GM12878 (cell line): ENCODE measurements around the gene GABRB1. TPM values are rescaled to one million over a fixed set of nuclear protein-coding genes. Genes with fewer than 3 reads are reported as not detected.

Experiments used
- ATAC-seq: fragments of 200-7000 bp; cut with Tn5 transposase; 3 replicates; pipeline ENCODE4 v1.9.1; 2020; ENCODE audit warnings: mild to moderate bottlenecking, moderate library complexity
- BruUV-seq: library from RNA; stranded (reverse); fragments of 400-500 nt; replicated peaks from 2 replicates; lab custom pipeline; 2021; lab: Mats Ljungman, UMichigan
- CTCF ChIA-PET: fragments of 300-600 bp; sonication (Branson Sonifier 250); formaldehyde crosslinking; extraction: SDS; loops from one replicate; lab custom pipeline; 2021; ENCODE audit warnings: inconsistent platforms; lab: Yijun Ruan, JAX
- POLR2A ChIA-PET: fragments of 350-600 bp; formaldehyde crosslinking; extraction: SDS; loops from one replicate; lab custom pipeline; 2021; ENCODE audit warnings: inconsistent platforms; lab: Charles Lee
- RAD21 ChIA-PET: fragments of 300-600 bp; sonication (Branson Sonifier 250); formaldehyde crosslinking; loops from one replicate; lab custom pipeline; 2023; ENCODE audit warnings: antibody characterized with exemption; ENCODE audit not compliant: unreplicated experiment; lab: Charles Lee
- SMC1A ChIA-PET: fragments of 300-600 bp; sonication (Branson Sonifier 250); formaldehyde crosslinking; loops from one replicate; lab custom pipeline; 2023; ENCODE audit not compliant: unreplicated experiment, uncharacterized antibody; lab: Charles Lee
- DNase-seq: peaks from one replicate; pipeline ENCODE4 v3.0.0-alpha.2; 2011; ENCODE audit warnings: low read depth, low spot score
- FAIRE-seq: peaks from 3 replicates; lab custom pipeline; 2011; peaks lifted over from hg19 to GRCh38; lab: Jason Lieb, UNC
- H2AFZ ChIP-seq: 2 replicates; pipeline ENCODE4 v1.6.0; 2011; ENCODE audit warnings: low read depth, low read length, control low read depth; ENCODE audit not compliant: control insufficient read depth
- H3K27ac ChIP-seq: 2 replicates; pipeline ENCODE4 v1.5.1; 2011; ENCODE audit warnings: control low read depth; ENCODE audit not compliant: control insufficient read depth, insufficient read depth
- H3K27me3 ChIP-seq, 2 experiments: replicated peaks in 1 of 2; 2 replicates each; pipeline versions ENCODE4 v1.6.0 to v1.6.1; 2011; ENCODE audit warnings: low read length in 1 of 2; ENCODE audit not compliant: control insufficient read depth in 2 of 2, insufficient read depth in 2 of 2
- H3K36me3 ChIP-seq, 2 experiments: 2 replicates each; pipeline ENCODE4 v1.5.1; 2011; ENCODE audit warnings: low read length in 1 of 2; ENCODE audit not compliant: control insufficient read depth in 2 of 2, insufficient read depth in 2 of 2
- H3K4me1 ChIP-seq: 2 replicates; pipeline ENCODE4 v1.6.1; 2011; ENCODE audit warnings: mild to moderate bottlenecking, low read length, moderate library complexity, mixed read lengths; ENCODE audit not compliant: control insufficient read depth, insufficient read depth
- H3K4me2 ChIP-seq: 2 replicates; pipeline ENCODE4 v1.6.0; 2011; ENCODE audit warnings: control low read depth; ENCODE audit not compliant: control insufficient read depth, insufficient read depth
- H3K4me3 ChIP-seq: fragments of 200-600 bp; sonication (generic); 2 replicates; pipeline ENCODE4 v1.5.1; 2016
- H3K79me2 ChIP-seq: 2 replicates; pipeline ENCODE4 v1.6.0; 2011; ENCODE audit warnings: low read length; ENCODE audit not compliant: control insufficient read depth, insufficient read depth
- H3K9ac ChIP-seq: 2 replicates; pipeline ENCODE4 v1.8.0; 2011; ENCODE audit warnings: low read length, control low read depth, mixed read lengths; ENCODE audit not compliant: control insufficient read depth, insufficient read depth
- H3K9me3 ChIP-seq: replicated peaks from 3 replicates; pipeline ENCODE4 v1.5.1; 2011; ENCODE audit warnings: mild to moderate bottlenecking, low read length; ENCODE audit not compliant: control insufficient read depth, insufficient read depth
- H4K20me1 ChIP-seq: 2 replicates; pipeline ENCODE4 v1.6.0; 2011; ENCODE audit not compliant: control insufficient read depth, insufficient read depth
- CREB1 ChIP-seq: IDR thresholded peaks from 2 replicates; pipeline ENCODE4 v1.6.1; 2012; ENCODE audit warnings: low read depth, mild to moderate bottlenecking, inconsistent platforms
- CREM ChIP-seq: IDR thresholded peaks from 2 replicates; pipeline ENCODE4 v1.6.1; 2014; ENCODE audit warnings: antibody characterized with exemption, low read depth
- HDAC6 ChIP-seq: fragments of 200-600 bp; sonication (generic); IDR thresholded peaks from one replicate; pipeline ENCODE4 v1.8.0; 2017; ENCODE audit warnings: antibody characterized with exemption; ENCODE audit not compliant: unreplicated experiment
- JUNB ChIP-seq: IDR thresholded peaks from 2 replicates; pipeline ENCODE4 v1.6.1; 2016; ENCODE audit warnings: antibody characterized with exemption, mild to moderate bottlenecking
- NR2C2 ChIP-seq: IDR thresholded peaks from 2 replicates; pipeline ENCODE4 v1.6.1; 2011; ENCODE audit warnings: borderline replicate concordance, low read depth; ENCODE audit not compliant: control insufficient read depth, insufficient read length
- PML ChIP-seq: IDR thresholded peaks from 2 replicates; pipeline ENCODE4 v1.6.1; 2012; ENCODE audit warnings: low read length, inconsistent platforms
- RAD21 ChIP-seq: IDR thresholded peaks from 2 replicates; pipeline ENCODE4 v1.6.1; 2011; ENCODE audit warnings: mild to moderate bottlenecking, low read depth, low read length, moderate library complexity; ENCODE audit not compliant: insufficient read depth
- SMARCA5 ChIP-seq: fragments of 450-650 bp; IDR thresholded peaks from 2 replicates; pipeline ENCODE4 v1.6.1; 2017; ENCODE audit warnings: mild to moderate bottlenecking
- SP1 ChIP-seq: IDR thresholded peaks from one replicate; pipeline ENCODE4 v1.6.1; 2011; ENCODE audit warnings: low read depth, low read length
- SUZ12 ChIP-seq: fragments of 200-600 bp; sonication (generic); IDR thresholded peaks from one replicate; pipeline ENCODE4 v1.6.1; 2018; ENCODE audit warnings: antibody characterized with exemption, mild to moderate bottlenecking; ENCODE audit not compliant: unreplicated experiment
- WRNIP1 ChIP-seq: IDR thresholded peaks from 2 replicates; pipeline ENCODE4 v1.6.1; 2011; ENCODE audit warnings: low read depth, low read length, improper control_type of control experiment, borderline replicate concordance
- in situ Hi-C: fragments of 300-500 bp; cut with MboI; formaldehyde crosslinking; loops from 9 replicates; pipeline ENCODE4 v1.14.3; 2018; ENCODE audit warnings: mixed read lengths
- intact Hi-C: fragments of 100-400 bp; cut with micrococcal nuclease; formaldehyde crosslinking; loops from one replicate; pipeline ENCODE4 v1.14.2; 2022; ENCODE audit not compliant: unreplicated experiment
- polyA plus RNA-seq, 11 experiments: library from polyadenylated mRNA; depleted of rRNA in 4 of 11; unstranded in 6 of 11; stranded (reverse) in 5 of 11; fragments of >200 nt; fragmentation: Nextera tagmentation in 4 of 11; fragmentation: Illumina TruSeq in 1 of 11; extraction: Ambion mirVana in 4 of 11; extraction: Trizol in 1 of 11; gene quantifications; 1 replicate in 1 of 11; 2 replicates in 10 of 11; pipeline versions ENCODE4 v1.2.1 to v1.2.3, GENCODE V29; 2011 to 2016; ENCODE audit warnings: inconsistent platforms in 2 of 11, missing spikeins in 2 of 11, low read depth in 1 of 11
- total RNA-seq, 4 experiments: library from RNA; depleted of rRNA in 3 of 4; stranded (reverse); fragments of >200 nt in 3 of 4; fragmentation: Illumina TruSeq in 1 of 4; extraction: Trizol in 1 of 4; gene quantifications; 2 replicates each; pipeline versions ENCODE4 v1.2.1 to v1.2.3, GENCODE V29; 2013 to 2021
- TF ChIP-seq, protein P1 (sequence below), 3 experiments: IDR thresholded peaks in 2 of 3; conservative IDR thresholded peaks in 1 of 3; 2 replicates each; pipeline ENCODE4 v1.5.1; 2011; ENCODE audit warnings: low read depth in 3 of 3, low read length in 3 of 3, mild to moderate bottlenecking in 3 of 3, control low read depth in 2 of 3, moderate library complexity in 2 of 3, inconsistent platforms in 1 of 3, mixed read lengths in 1 of 3; ENCODE audit not compliant: control insufficient read depth in 2 of 3, insufficient read depth in 1 of 3; ENCODE audit errors: extremely low read depth in 1 of 3
- TF ChIP-seq, protein P2 (sequence below): IDR thresholded peaks from 2 replicates; pipeline ENCODE4 v1.6.1; 2011; ENCODE audit warnings: borderline replicate concordance, low read depth, mild to moderate bottlenecking, moderate library complexity, low read length; ENCODE audit not compliant: insufficient read depth, poor library complexity, severe bottlenecking

The GABRB1 gene
- total and polyA plus RNA-seq, 10 of the 15 experiments (the other 5 are each of a cell fraction or from before 2014, with no cell fraction given) = 0.13 to 0.92 TPM; not detected in 8

DNA sequence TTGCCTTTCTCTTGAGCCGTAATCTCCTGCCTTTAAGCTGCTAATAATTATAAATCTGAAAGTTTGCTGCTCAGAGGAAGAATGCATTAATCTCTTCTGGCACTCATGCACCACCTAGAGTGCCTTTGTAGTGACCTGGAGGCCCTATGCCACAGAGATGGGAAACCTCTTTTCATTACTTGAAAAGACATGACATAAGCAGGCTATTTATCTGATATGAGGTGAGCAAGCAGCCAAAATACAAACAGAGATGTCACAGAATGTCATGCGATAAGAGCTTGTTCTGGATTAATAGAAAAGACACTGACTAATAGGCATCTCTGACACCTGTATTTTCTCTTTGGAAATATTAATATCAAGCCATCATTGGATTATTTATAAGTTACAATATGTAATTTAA is 42.3 kb downstream of the GABRB1 start (continued):
- TF ChIP-seq, protein P1, sequence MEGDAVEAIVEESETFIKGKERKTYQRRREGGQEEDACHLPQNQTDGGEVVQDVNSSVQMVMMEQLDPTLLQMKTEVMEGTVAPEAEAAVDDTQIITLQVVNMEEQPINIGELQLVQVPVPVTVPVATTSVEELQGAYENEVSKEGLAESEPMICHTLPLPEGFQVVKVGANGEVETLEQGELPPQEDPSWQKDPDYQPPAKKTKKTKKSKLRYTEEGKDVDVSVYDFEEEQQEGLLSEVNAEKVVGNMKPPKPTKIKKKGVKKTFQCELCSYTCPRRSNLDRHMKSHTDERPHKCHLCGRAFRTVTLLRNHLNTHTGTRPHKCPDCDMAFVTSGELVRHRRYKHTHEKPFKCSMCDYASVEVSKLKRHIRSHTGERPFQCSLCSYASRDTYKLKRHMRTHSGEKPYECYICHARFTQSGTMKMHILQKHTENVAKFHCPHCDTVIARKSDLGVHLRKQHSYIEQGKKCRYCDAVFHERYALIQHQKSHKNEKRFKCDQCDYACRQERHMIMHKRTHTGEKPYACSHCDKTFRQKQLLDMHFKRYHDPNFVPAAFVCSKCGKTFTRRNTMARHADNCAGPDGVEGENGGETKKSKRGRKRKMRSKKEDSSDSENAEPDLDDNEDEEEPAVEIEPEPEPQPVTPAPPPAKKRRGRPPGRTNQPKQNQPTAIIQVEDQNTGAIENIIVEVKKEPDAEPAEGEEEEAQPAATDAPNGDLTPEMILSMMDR (IDR thresholded peaks at IDR 0.05 in 2 of 3, conservative IDR thresholded peaks at IDR 0.05 in 1 of 3; ENCODE audit: control insufficient read depth in 2 of 3, extremely low read depth in 1 of 3, insufficient read depth in 1 of 3, low read depth in 3 of 3, low read length in 3 of 3) = no peak
- TF ChIP-seq NR2C2 (no peak), WRNIP1 (no peak), RAD21 (no peak), SUZ12 (no peak), JUNB (no peak), PML (no peak)
- TF ChIP-seq, protein P2, sequence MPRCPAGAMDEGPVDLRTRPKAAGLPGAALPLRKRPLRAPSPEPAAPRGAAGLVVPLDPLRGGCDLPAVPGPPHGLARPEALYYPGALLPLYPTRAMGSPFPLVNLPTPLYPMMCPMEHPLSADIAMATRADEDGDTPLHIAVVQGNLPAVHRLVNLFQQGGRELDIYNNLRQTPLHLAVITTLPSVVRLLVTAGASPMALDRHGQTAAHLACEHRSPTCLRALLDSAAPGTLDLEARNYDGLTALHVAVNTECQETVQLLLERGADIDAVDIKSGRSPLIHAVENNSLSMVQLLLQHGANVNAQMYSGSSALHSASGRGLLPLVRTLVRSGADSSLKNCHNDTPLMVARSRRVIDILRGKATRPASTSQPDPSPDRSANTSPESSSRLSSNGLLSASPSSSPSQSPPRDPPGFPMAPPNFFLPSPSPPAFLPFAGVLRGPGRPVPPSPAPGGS = no peak

DNA sequence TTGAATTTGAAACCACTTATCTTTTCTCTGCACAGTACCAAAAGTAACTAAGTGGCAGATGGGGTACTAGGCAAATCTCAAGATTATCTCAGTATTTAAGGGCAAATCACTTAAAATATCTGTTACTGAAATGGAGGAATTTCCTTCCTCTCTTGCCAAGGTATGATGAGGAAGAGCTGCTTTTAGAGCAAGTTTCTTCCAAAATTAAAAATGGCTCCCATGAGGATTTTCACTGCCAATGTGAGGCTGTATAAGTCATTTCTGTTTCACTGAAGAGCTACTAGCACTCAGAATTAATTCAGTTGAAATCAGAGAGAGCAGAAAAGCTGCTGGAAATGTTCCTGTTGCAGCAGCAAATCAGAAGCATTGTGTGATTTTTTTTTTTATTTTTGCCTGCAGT is 43.4 kb downstream of the GABRB1 start:
- TF ChIP-seq HDAC6 (no peak), SMARCA5 (no peak), CREM (no peak), SP1 (no peak), CREB1 (no peak)
- Histone ChIP-seq H3K27ac (no peak overlapping the region), H3K9ac (no peak overlapping the region), H3K79me2 (no peaks in the 10 kb centered on the region), H3K36me3 (no peaks in the 10 kb centered on the region), H3K4me2 (no peak overlapping the region), H4K20me1 (no peaks in the 10 kb centered on the region), H3K9me3 (no peaks in the 10 kb centered on the region), H3K27me3 (no peaks in the 10 kb centered on the region), H3K4me3 (no peak overlapping the region), H3K4me1 (no peaks in the 10 kb centered on the region), H2AFZ (no peak overlapping the region)
- POLR2A ChIA-PET = no interaction called here
- no peak for ATAC-seq
- no TSS peak for BruUV-seq
- in situ Hi-C loops (no loop called here), intact Hi-C loops (no loop called here)
- RAD21 ChIA-PET = interaction anchor here (1.0 to 1.2 kb wide), 2 partner anchors 48 to 134 kb away, joined by 3 to 4 read pairs; no protein-coding TSS in a partner anchor
- no peak for DNase-seq
- SMC1A ChIA-PET = interaction anchor here (1.0 to 4.5 kb wide), 7 partner anchors 10 to 38 kb away, joined by 3 to 24 read pairs (median 4); no protein-coding TSS in a partner anchor
- FAIRE-seq = no peak
- CTCF ChIA-PET = interaction anchor here (0.7 to 0.9 kb wide), 2 partner anchors 9 to 143 kb away, joined by 3 read pairs; no protein-coding TSS in a partner anchor
